Activated naive CD4-positive, alpha-beta T cell treated with Interleukin-2 at 50 U/mL for 16 hours (primary cell): ENCODE measurements around the gene FADS1.

Source experiments
- DNase-seq: peaks from one replicate; pipeline ENCODE4 v3.0.0-alpha.2; 2020

FADS1 gene

DNA sequence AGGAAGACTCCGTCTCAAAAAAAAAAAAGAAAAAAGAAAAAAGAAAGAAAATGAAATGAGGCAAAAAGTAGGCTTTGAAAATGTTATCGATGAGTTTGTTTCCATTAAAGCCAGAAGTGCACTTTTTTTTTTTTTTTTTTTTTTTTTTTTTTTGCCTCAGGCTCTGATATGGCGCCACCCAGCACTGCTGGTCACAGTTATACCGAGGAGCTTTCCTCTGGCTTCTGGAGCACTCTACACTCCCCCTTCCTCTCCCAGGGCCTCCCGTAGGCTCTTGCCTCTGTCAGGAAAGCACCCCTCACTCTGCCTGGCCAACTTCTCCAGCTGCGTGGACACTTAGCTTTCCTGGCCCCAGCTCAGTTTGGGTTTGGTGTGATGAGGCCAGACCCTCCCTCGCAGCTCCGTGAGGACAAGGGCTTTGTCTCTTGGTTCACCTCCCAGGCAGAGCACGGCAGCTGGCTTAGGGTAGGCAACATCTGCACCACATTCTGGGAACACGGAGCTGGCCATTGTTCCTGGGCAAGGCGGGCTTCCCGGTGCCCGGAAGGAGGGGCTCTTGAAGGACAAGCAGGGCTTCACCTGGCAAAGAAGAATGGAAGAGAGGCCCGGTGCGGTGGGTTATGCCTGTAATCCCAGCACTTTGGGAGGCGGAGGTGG is 28.2 kb upstream of the FADS1 start:
- DNase-seq, result no peak

DNA sequence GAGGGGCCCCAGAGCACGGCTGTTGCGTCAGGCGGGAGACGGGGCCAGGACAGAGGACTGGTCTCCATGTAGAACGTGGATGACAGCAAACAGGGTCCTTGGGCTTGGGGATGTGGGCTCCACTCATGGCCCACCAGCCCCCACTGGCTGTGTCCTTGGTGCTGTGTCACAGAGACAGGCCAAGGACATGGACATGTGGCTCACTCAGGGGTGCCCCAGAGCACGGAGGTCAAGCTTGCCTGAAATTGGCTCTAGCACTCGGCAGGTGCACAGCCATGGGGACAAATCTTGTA is 25.7 kb upstream of the FADS1 start:
- DNase-seq, result no peak

DNA sequence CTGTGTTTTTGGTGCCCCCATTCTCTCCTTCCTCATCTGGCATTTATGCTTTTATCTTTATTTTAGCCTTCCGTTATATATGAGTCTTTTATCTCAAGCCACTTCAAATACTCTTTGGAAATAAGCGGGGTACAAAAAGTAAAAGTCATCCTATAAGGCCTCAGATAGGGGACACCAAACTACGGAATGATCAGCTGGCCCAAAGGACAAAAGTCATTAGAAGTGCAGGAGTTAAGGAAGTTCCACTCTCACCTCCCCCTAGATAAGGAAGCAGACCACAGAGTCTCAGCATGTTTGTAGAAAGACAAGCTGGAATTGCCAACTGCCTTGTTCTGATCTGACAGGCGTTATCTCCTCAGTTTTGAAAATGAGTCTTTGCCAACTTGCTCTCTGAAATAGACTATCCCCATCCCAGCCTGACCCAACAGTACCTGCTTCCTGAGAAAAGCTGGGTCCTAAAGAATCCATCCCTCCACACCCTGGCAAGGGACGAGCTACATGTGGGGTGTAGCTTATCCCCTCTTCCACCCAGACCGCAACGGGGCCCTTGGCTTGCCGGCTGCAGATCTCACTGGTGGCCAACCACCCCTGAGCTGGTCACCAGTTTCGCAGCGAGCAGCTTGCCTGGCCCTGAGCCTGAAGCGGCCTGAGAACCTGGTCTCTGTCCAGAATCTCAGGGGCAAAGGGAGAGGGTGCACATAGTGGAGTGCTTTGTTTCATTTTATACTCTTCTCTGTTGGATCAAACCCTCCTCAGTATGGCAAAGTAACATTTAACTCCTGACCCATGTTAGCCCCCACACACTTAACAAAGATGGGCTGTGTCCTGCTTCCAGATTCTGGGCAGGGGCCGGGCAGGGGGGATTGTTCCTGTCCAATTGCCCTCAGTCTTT is 25.1 kb upstream of the FADS1 start:
- DNase-seq, result no peak

- DNase-seq, result no peak
These were observed 23.6 kb upstream of the FADS1 start for GRCh38 chr11:61840371-61840770.

- DNase-seq, result no peak
These were observed 22.9 kb upstream of the FADS1 start for GRCh38 chr11:61839742-61840141.

DNA sequence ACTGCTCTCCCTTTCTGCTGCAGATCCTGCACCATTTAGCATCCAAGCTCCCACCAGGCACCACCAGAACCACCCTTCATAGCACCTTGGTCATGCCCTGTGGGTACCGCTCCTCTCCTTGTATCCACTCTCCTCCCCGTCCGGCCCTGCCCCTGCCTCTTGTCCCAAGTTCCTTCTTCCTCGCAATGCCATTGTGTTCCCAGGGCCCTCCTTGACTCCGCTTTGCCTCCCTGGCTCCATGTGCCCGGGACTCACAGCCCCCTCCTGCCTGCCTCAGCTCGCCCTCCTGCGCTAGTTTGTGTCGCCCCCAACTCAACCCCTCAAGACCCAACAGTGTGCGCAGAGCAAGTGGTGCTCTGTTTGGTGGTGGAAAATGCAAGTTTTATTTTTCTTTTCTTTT is 22.1 kb upstream of the FADS1 start:
- no peak for DNase-seq

GRCh38 chr11:61838501-61838900 is 21.7 kb upstream of the FADS1 start:
- DNase-seq, result no peak

DNA sequence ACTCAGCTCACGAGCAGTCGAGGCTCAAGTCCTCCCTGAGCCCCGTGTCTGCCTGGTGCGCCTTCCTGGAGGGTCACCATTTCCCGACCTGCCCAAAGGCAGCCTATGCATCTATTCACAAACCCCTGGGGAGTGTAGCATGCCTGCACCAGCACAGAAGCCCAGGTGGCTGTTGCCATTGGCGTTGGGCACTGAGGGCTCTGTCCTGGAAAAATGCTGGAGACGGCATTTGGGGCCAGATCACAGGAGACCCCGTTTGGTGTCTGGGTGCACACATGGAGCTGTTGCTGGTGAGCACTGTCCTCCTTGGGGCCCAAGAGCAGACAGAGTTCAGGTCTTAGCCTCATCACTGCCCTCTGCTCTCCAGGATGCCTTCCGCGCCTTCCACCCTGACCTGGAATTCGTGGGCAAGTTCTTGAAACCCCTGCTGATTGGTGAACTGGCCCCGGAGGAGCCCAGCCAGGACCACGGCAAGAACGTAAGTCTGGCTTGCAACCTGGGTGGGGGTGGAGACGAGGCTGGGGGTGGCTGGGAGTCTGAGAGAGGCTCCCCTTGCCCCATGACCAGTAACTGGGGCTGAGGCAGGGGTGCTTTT is 20.7 kb upstream of the FADS1 start:
- no peak for DNase-seq

- DNase-seq, result no peak
These were observed 19.4 kb upstream of the FADS1 start for GRCh38 chr11:61836193-61836592.

- DNase-seq, result peak; percentile 6
These were observed 17.7 kb upstream of the FADS1 start for GRCh38 chr11:61834278-61835048.

DNA sequence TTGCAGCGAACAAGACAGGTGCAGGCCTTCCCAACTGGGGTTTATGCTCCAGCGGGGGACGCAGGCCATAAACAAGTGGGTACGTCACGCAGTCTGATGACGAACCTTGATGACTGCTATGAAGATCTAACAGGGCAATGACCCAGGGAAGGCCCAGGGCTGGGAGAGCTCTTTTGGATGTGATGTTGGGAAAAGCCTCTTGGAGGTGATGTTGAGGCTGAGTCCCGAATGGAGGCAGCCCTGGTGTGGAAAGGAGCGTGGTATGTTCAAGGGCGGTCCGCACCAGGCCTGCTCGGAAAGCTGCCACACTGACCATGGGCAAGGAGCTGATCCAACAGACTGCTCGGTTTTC is 17.1 kb upstream of the FADS1 start:
- DNase-seq, result no peak

DNA sequence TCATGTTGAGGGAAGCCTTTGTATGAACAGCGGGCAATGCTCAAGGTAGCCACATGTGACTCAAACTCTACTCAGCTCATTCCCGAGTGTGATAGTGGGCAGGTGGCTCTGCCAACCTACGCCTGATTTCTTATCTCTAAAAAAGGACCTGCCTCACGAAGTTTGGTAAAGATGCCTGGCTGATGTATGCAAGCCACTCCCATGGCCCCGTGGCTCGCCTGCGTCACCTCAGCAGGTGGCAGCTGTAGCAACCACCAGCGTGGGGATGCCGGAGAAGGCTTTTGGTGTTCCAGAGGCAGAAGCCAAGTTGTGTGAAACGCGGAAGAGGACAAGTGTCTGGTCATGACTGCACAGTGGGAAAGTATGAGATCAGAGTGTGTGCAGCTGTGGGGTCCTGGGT is 16.7 kb upstream of the FADS1 start:
- DNase-seq, result no peak

DNA sequence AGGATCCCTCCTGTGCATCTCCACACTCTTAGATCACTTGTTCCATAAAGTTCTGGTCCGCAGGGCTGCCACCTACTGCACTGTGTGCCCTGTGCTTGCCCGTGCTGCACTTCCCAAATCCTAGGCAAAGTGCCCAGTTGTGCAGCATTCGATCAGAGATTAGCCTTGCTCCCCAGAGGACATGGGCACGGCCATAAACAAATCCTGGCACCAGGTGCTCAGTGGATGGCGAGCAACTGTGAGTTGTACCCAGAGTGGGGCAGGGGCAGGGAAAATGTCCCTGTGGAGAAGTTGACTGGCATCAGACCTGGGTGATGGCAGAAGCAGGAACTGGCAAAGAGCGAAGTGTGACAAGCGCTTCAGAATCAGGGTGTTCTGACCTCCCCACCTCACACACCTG is 16.0 kb upstream of the FADS1 start:
- no peak for DNase-seq

DNA sequence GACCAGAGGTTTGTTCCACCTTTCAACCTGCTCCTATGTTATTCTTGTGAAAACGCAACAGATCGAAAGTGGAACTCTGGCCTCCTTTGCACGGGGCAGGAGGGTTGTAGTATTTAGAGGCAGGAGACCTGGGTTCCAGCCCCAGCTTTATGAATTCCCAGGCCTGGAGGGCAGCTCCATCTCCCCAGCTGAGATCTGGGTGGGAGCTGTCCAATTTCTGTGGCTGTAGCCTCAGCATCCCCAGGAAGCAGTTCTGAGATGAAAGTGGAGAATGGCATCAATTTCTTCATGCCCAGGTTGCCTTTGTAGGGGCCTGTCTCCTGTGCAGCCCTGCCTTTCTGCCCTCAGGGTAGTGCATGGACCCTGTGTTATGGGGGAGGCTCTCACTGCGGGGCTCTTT is 15.4 kb upstream of the FADS1 start:
- DNase-seq, result no peak

DNA sequence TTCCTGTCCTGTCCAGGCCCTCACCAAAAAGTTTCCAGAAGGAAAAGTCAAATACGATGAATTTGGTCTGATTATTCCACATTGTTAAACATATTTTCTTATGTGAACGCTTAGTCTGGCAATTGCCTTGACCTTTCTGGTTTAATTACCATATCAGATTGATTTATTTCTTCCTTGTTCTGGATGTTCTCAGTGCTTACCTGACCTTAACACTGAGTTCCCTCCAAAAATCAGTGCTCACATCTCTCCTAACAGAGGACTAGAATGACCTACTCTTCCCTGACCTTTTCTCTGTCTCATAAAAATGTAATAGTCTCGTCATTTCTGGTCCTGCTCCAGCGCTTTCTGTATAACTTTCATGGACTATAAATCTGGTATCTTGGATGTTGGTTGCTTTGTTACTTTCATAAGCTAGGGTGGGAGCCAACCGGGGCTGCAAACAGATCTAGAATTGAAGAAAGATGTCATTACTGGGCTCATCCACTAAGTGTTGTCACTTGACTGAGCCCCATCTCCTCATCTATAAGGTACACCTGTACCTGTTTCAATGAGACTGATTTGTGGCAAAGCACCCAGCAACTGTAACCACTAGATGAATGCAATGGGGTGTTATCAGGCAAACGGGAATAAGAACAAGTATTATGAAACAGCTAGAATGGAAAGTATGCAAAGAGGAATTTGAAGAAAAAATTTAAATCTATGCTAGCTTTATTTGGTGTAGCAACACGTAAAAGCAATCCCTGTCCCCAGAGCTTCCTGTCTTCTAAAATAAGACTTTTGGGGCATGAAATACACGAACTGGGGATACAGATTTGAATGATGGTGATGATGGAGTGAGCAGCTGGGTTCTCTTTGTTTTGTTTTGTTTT is 13.7 kb upstream of the FADS1 start:
- no peak for DNase-seq

GRCh38 chr11:61829806-61830205 is 13.0 kb upstream of the FADS1 start:
- DNase-seq, result no peak

GRCh38 chr11:61828629-61829407 is 12.0 kb upstream of the FADS1 start:
- peak; percentile 28 for DNase-seq

GRCh38 chr11:61828379-61828628 is 11.5 kb upstream of the FADS1 start:
- DNase-seq, result no peak

- peak; percentile 58 for DNase-seq
These were observed 11.0 kb upstream of the FADS1 start, which contains the start of gene FADS2 for GRCh38 chr11:61827571-61828378. Gene FADS2, plus strand, starts transcription at chr11:61828300. Its CDS starts 91 bp downstream, at chr11:61828391.

DNA sequence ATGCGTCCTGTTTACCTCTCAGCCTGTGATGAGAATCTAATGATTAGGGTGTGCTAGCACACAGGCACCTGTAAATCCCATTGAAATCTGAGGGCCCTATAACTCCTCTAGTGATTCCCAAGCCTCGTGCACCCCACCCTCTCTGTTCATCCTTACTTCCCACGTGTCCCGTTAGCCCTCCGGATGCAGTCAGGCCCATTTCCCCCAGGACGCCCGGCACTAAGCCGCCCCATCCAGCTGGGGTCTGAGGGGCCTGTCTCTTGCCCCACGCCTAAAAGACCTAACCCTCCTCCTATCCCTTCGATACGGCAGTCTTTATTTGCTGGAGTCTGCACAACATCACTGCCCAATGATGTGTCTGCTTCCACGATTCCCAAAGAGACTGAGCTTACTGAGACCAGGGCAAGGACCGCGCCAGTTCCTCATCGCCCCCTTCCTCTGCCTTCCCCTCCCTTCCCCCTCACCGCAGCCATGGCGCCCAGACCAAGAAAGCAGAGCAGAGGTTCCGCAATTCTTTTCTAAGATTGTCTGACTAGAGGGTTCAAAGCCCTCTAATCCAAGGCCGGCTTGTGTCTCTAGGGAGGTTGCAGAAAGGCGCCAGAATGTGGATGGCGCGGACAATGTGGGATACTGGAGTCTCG is 10.2 kb upstream of the FADS1 start:
- no peak for DNase-seq

DNA sequence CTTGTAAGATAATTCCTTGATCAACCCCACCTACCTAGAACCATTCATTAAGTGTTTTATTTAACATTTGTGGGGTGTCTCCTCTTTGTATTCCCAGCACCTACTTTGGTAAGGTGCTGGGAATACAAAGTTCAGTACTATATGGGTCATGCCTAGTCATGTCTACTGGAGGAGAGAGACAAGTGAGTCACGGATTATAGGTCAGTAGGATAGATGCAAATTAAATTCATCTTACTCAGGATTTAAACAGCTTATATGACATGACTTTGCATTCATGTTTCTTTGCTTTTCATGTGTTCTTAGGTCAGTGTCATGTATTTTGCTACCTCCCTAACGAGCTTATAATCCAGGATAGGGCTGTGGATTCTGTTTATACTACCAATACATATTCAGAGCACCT is 3.4 kb upstream of the FADS1 start:
- no peak for DNase-seq
